ENCODE data around the gene SLC2A13. TPM values are rescaled to one million over a fixed set of nuclear protein-coding genes. Genes with fewer than 3 reads are reported as not detected.

Gene SLC2A13
- total and polyA plus RNA-seq, 10 donors, result 1.1 to 17.1 (median 7.6) TPM

GRCh38 chr12:39892146-39892545 lies 213.7 kb downstream of the SLC2A13 start:
- Histone ChIP-seq H3K9me3 (no peaks in the 10 kb centered on the region), H3K4me3 (no peak overlapping the region), H3K27ac (no peak overlapping the region), H3K4me1 (no peaks in the 10 kb centered on the region), H3K36me3 (no peaks in the 10 kb centered on the region), H3K27me3 (replicated peaks in 1 of 7) (no peaks in the 10 kb centered on the region)
- no peak for TF ChIP-seq POLR2A (IDR thresholded peaks at IDR 0.05)
- no peak for DNase-seq
- intact Hi-C loops (cut with DNase I; ENCODE audit: low total_unique reads), result no loop called here
- WGBS, 5 donors, result 91 to 95% (median 93%) methylated on average over 3 of the region's 3 CpGs

- Histone ChIP-seq H3K36me3 (no peaks in the 10 kb centered on the region), H3K27ac (no peak overlapping the region), H3K9me3 (no peaks in the 10 kb centered on the region), H3K4me1 (no peaks in the 10 kb centered on the region), H3K27me3 (replicated peaks in 1 of 7) (no peaks in the 10 kb centered on the region), H3K4me3 (no peak overlapping the region)
- intact Hi-C loops (cut with DNase I; ENCODE audit: low total_unique reads), result no loop called here
- TF ChIP-seq CTCF (IDR thresholded peaks at IDR 0.05 in 8 of 11, conservative IDR thresholded peaks at IDR 0.05 in 3 of 11), result no peak
- no peak for TF ChIP-seq POLR2AphosphoS5 (IDR thresholded peaks at IDR 0.05)
- no peak for TF ChIP-seq POLR2A (IDR thresholded peaks at IDR 0.05)
- no peak for DNase-seq
- 90 to 100% (median 93%) methylated on average over 1 of the region's 1 CpG for WGBS, 5 donors
These were observed 218.0 kb downstream of the SLC2A13 start for GRCh38 chr12:39887856-39888255.

- no peaks in the 10 kb centered on the region for H3K36me3 ChIP-seq
- DNase-seq, result no peak
- H3K27me3 ChIP-seq (replicated peaks in 1 of 7), result no peaks in the 10 kb centered on the region
- no peak overlapping the region for H3K4me3 ChIP-seq
- 93 to 97% (median 97%) methylated on average over 3 of the region's 3 CpGs for WGBS, 5 donors
- no peaks in the 10 kb centered on the region for H3K4me1 ChIP-seq
- H3K9me3 ChIP-seq, result no peaks in the 10 kb centered on the region
- no peak overlapping the region for H3K27ac ChIP-seq
- TF ChIP-seq POLR2A (IDR thresholded peaks at IDR 0.05) (no peak), POLR2AphosphoS5 (IDR thresholded peaks at IDR 0.05) (no peak), CTCF (IDR thresholded peaks at IDR 0.05 in 8 of 11, conservative IDR thresholded peaks at IDR 0.05 in 3 of 11) (no peak)
- intact Hi-C loops (cut with DNase I; ENCODE audit: low total_unique reads), result no loop called here
These were observed 219.8 kb downstream of the SLC2A13 start for GRCh38 chr12:39886106-39886505.

- H3K4me3 ChIP-seq, result no peak overlapping the region
- intact Hi-C loops (cut with DNase I; ENCODE audit: low total_unique reads), result no loop called here
These were observed 221.2 kb downstream of the SLC2A13 start for GRCh38 chr12:39884616-39885125.

More at GRCh38 chr12:39884616-39885125, 221.2 kb downstream of the SLC2A13 start:
- peaks cover 0 to 12% (median 8%) of the 10 kb centered on the region in 8 donors for H3K9me3 ChIP-seq
- no peaks in the 10 kb centered on the region for H3K36me3 ChIP-seq
- no peak for DNase-seq
- H3K27ac ChIP-seq, result no peak overlapping the region
- no peak for TF ChIP-seq CTCF (IDR thresholded peaks at IDR 0.05 in 8 of 11, conservative IDR thresholded peaks at IDR 0.05 in 3 of 11)
- TF ChIP-seq POLR2AphosphoS5 (IDR thresholded peaks at IDR 0.05), result no peak
- no peak for TF ChIP-seq POLR2A (IDR thresholded peaks at IDR 0.05)
- no peaks in the 10 kb centered on the region for H3K27me3 ChIP-seq (replicated peaks in 1 of 7)
- no peaks in the 10 kb centered on the region for H3K4me1 ChIP-seq
- 89 to 97% (median 95%) methylated on average over 2 of the region's 2 CpGs for WGBS, 5 donors
